ENCODE measurements around the gene CCDC106.

DNA sequence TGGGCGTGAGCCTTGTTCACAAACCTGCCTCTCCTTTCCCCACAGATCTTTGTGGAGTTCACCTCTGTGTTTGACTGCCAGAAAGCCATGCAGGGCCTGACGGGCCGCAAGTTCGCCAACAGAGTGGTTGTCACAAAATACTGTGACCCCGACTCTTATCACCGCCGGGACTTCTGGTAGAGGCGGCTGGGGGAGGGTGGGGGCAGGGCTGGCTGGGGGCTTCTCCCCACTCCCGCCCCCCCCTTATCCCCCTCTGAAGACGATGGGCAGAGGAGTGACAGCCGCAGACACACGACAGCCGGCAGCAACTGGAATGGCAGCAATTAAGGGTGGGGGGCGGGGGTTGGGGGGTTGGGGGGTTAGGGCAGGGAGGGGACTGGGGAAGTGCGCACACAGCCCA is 25.9 kb downstream of the CCDC106 start:
- TF ChIP-seq, protein P1, sequence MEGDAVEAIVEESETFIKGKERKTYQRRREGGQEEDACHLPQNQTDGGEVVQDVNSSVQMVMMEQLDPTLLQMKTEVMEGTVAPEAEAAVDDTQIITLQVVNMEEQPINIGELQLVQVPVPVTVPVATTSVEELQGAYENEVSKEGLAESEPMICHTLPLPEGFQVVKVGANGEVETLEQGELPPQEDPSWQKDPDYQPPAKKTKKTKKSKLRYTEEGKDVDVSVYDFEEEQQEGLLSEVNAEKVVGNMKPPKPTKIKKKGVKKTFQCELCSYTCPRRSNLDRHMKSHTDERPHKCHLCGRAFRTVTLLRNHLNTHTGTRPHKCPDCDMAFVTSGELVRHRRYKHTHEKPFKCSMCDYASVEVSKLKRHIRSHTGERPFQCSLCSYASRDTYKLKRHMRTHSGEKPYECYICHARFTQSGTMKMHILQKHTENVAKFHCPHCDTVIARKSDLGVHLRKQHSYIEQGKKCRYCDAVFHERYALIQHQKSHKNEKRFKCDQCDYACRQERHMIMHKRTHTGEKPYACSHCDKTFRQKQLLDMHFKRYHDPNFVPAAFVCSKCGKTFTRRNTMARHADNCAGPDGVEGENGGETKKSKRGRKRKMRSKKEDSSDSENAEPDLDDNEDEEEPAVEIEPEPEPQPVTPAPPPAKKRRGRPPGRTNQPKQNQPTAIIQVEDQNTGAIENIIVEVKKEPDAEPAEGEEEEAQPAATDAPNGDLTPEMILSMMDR (conservative IDR thresholded peaks at IDR 0.05; ENCODE audit: low read depth, low read length): no peak
- no peak for TF ChIP-seq EZH2 (IDR thresholded peaks at IDR 0.05; ENCODE audit: low read length, unreplicated experiment)
- TF ChIP-seq EZH2phosphoT487 (IDR thresholded peaks at IDR 0.05; ENCODE audit: borderline replicate concordance, low read length): no peak
